SU-DHL-6 (cell line): Measurements from ENCODE around the gene CHCHD5.

Experiments
- H2AFZ ChIP-seq: fragments of 200-600 bp; sonication (generic); 2 replicates; pipeline ENCODE4 v1.6.1; 2014; ENCODE audit warnings: low read depth, mild to moderate bottlenecking, moderate library complexity, mixed read lengths, antibody characterized with exemption, low read length; ENCODE audit not compliant: severe bottlenecking
- H3F3A ChIP-seq: fragments of 200-600 bp; shearing (Covaris generic); 2 replicates; pipeline ENCODE4 v1.6.0; 2016; ENCODE audit warnings: antibody characterized with exemption, mild to moderate bottlenecking; ENCODE audit not compliant: insufficient read depth
- H3K27ac ChIP-seq: fragments of 200-600 bp; sonication (generic); 2 replicates; pipeline ENCODE4 v1.5.1; 2016; ENCODE audit warnings: low read depth, mild to moderate bottlenecking, low read length, moderate library complexity, mixed read lengths
- H3K27me3 ChIP-seq: fragments of 200-600 bp; sonication (generic), shearing (Covaris generic); 2 replicates; pipeline ENCODE4 v1.6.0; 2014; ENCODE audit warnings: mild to moderate bottlenecking, low read length
- H3K36me3 ChIP-seq: fragments of 200-600 bp; sonication (generic); 2 replicates; pipeline ENCODE4 v1.6.1; 2014; ENCODE audit warnings: mild to moderate bottlenecking, low read length, mixed read lengths
- H3K4me2 ChIP-seq: fragments of 300-600, 200-600 bp; shearing (Covaris generic), sonication (generic); 2 replicates; pipeline ENCODE4 v1.6.0; 2014; ENCODE audit warnings: low read length, low read depth, mild to moderate bottlenecking; ENCODE audit not compliant: poor library complexity, severe bottlenecking
- H3K4me3 ChIP-seq: fragments of 200-600 bp; sonication (generic); 2 replicates; pipeline ENCODE4 v1.5.1; 2014; ENCODE audit warnings: antibody characterized with exemption, low read length, mild to moderate bottlenecking, mixed read lengths; ENCODE audit not compliant: insufficient read depth, poor library complexity, severe bottlenecking
- H3K79me2 ChIP-seq: fragments of 200-600 bp; sonication (generic); 2 replicates; pipeline ENCODE4 v1.6.1; 2014; ENCODE audit warnings: mild to moderate bottlenecking, low read length, moderate library complexity; ENCODE audit not compliant: insufficient read depth
- H3K9ac ChIP-seq: fragments of 200-600 bp; sonication (generic); 2 replicates; pipeline ENCODE4 v1.7.0; 2014; ENCODE audit warnings: mild to moderate bottlenecking, low read length
- H3K9me2 ChIP-seq: fragments of 200-600 bp; sonication (generic); replicated peaks from 2 replicates; pipeline ENCODE4 v1.6.1; 2014; ENCODE audit warnings: low read length; ENCODE audit not compliant: insufficient read depth
- H3K9me3 ChIP-seq: fragments of 200-600 bp; sonication (generic); 2 replicates; pipeline ENCODE4 v1.6.1; 2014; ENCODE audit warnings: low read length, mixed read lengths; ENCODE audit not compliant: insufficient read depth
- H4K20me1 ChIP-seq: fragments of 200-600 bp; sonication (generic); 2 replicates; pipeline ENCODE4 v1.6.1; 2014; ENCODE audit warnings: low read depth, mild to moderate bottlenecking, antibody characterized with exemption, low read length, moderate library complexity, mixed read lengths
- EZH2phosphoT487 ChIP-seq: fragments of 200-600 bp; sonication (generic), shearing (Covaris generic); conservative IDR thresholded peaks from 2 replicates; pipeline ENCODE4 v1.6.1; 2018; ENCODE audit warnings: mild to moderate bottlenecking, antibody characterized with exemption, low read length, moderate library complexity, mixed read lengths
- TF ChIP-seq, protein P1 (sequence below): fragments of 200-600 bp; sonication (generic); IDR thresholded peaks from one replicate; pipeline ENCODE4 v1.5.1; 2017; ENCODE audit warnings: antibody characterized with exemption, mild to moderate bottlenecking, low read length, moderate library complexity; ENCODE audit not compliant: insufficient read depth, poor library complexity, severe bottlenecking

The CHCHD5 gene

DNA sequence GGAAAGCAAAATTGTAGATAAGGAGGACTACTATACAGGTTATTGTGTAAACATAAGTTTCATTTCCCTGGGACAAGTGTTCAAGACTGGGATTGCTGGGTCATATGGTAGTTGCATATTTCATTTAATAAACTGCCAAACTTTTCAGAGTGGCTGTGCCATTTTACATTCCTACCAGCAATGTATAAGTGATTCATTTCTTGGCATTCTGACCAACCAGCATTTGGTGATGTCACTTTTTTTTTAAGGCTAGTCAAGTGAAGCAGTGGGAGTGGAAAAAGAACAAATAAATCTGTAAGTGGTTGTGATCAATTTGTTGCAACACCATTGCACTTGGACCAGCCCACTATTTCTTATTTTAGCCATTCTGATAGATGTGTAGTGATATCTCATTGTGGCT is 5.2 kb upstream of the CHCHD5 start:
- no peak overlapping the region for H3K4me3 ChIP-seq
- H3K9ac ChIP-seq = no peak overlapping the region
- no peaks in the 10 kb centered on the region for H3K9me3 ChIP-seq
- H3K27me3 ChIP-seq = no peaks in the 10 kb centered on the region
- no peaks in the 10 kb centered on the region for H3K9me2 ChIP-seq
- 0 out of 2 replicates have a peak, but pooled peaks cover 3% of the 10 kb centered on the region for H3K79me2 ChIP-seq
- TF ChIP-seq EZH2phosphoT487 = no peak
- TF ChIP-seq, protein P1, sequence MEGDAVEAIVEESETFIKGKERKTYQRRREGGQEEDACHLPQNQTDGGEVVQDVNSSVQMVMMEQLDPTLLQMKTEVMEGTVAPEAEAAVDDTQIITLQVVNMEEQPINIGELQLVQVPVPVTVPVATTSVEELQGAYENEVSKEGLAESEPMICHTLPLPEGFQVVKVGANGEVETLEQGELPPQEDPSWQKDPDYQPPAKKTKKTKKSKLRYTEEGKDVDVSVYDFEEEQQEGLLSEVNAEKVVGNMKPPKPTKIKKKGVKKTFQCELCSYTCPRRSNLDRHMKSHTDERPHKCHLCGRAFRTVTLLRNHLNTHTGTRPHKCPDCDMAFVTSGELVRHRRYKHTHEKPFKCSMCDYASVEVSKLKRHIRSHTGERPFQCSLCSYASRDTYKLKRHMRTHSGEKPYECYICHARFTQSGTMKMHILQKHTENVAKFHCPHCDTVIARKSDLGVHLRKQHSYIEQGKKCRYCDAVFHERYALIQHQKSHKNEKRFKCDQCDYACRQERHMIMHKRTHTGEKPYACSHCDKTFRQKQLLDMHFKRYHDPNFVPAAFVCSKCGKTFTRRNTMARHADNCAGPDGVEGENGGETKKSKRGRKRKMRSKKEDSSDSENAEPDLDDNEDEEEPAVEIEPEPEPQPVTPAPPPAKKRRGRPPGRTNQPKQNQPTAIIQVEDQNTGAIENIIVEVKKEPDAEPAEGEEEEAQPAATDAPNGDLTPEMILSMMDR = no peak
- no peaks in the 10 kb centered on the region for H4K20me1 ChIP-seq
- H3K36me3 ChIP-seq = peaks cover 9% of the 10 kb centered on the region; the same call in 1 of the 2 replicates
- H2AFZ ChIP-seq = no peak overlapping the region
- peaks cover 35% of the 10 kb centered on the region for H3F3A ChIP-seq
- no peak overlapping the region for H3K27ac ChIP-seq
- H3K4me2 ChIP-seq = no peak overlapping the region

DNA sequence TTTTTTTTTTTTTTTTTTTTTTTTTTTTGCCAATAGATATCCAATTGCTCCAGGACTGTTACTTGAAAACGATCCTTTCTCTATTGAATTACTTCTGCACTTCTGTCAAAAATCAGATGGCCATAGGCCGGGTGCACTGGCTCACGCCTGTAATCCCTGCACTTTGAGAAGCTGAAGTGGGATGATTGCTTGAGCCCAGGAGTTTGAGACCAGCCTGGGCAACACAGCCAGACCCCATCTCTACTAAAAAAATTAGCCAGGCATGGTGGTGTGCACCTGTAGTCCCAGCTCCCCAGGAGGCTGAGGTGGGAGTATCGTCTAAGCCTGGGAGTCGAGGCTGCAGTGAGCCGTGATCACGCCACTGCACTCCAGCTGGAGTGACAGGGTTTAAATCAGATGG is 4.3 kb upstream of the CHCHD5 start:
- no peak for TF ChIP-seq EZH2phosphoT487
- TF ChIP-seq, protein P1 = no peak

DNA sequence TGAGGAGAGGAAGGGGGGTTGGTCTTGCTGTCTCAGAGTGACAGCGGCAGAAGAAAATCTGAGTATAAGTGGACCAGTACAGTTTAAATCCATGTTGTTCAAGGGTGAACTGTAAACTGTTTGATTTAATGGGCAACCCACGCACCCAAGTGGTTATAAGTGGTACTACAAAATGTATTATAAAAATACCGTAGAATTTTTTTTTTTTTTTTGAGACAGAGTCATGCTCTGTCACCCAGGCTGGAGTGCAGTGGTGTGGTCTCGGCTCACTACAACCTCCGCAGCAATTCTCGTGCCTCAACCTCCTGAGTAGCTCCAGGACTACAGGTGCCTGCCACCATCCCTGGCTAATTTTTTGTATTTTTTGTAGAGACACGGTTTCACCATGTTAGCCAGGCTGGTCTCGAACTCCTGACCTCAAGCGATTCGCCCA is 2.1 kb upstream of the CHCHD5 start:
- Histone ChIP-seq H3K79me2 (0 out of 2 replicates have a peak, but pooled peaks cover 3% of the 10 kb centered on the region), H3K27ac (no peak overlapping the region), H3K9ac (no peak overlapping the region), H2AFZ (no peak overlapping the region), H3K36me3 (no peaks in the 10 kb centered on the region), H4K20me1 (no peaks in the 10 kb centered on the region), H3K4me3 (no peak overlapping the region), H3F3A (peaks cover 35% of the 10 kb centered on the region), H3K27me3 (no peaks in the 10 kb centered on the region), H3K9me3 (no peaks in the 10 kb centered on the region), H3K9me2 (no peaks in the 10 kb centered on the region), H3K4me2 (peak overlapping the region; percentile 20)
- TF ChIP-seq, protein P1 = peak; percentile 22
- no peak for TF ChIP-seq EZH2phosphoT487

More for the DNA sequence above, 4.3 kb upstream of the CHCHD5 start:
- Histone ChIP-seq H3K27me3 (no peaks in the 10 kb centered on the region), H2AFZ (no peak overlapping the region), H3K4me3 (no peak overlapping the region), H3K79me2 (0 out of 2 replicates have a peak, but pooled peaks cover 3% of the 10 kb centered on the region), H3K9me3 (no peaks in the 10 kb centered on the region), H3F3A (peaks cover 35% of the 10 kb centered on the region), H3K9me2 (no peaks in the 10 kb centered on the region), H3K36me3 (0 out of 2 replicates have a peak, but pooled peaks cover 4% of the 10 kb centered on the region), H3K9ac (no peak overlapping the region), H3K4me2 (no peak overlapping the region), H4K20me1 (no peaks in the 10 kb centered on the region), H3K27ac (no peak overlapping the region)
